ENCODE data around the gene ABCC4. TPM values are rescaled to one million over a fixed set of nuclear protein-coding genes. Genes with fewer than 3 reads are reported as not detected.

Gene ABCC4
- total RNA-seq, 1 donor from 2014 or later, result 7.5 TPM

- Mint-ChIP-seq H3K4me3 (ENCODE audit: low read depth) (no peak overlapping the region), H3K4me1 (ENCODE audit: low read depth) (peaks cover under 1% of the 10 kb centered on the region), H3K36me3 (ENCODE audit: insufficient read depth) (no peaks in the 10 kb centered on the region), H3K27ac (no peak overlapping the region), H3K9me3 (ENCODE audit: low read depth) (peaks cover 9% of the 10 kb centered on the region), H3K27me3 (peaks cover 6% of the 10 kb centered on the region)
- DNase-seq (ENCODE audit: low spot score, unreplicated experiment), result no peak
- no peak for TF ChIP-seq CTCF (IDR thresholded peaks at IDR 0.05; ENCODE audit: unreplicated experiment)
These were observed 322.7 kb downstream of the ABCC4 start for GRCh38 chr13:94978516-94978915.

- TF ChIP-seq CTCF (IDR thresholded peaks at IDR 0.05; ENCODE audit: unreplicated experiment), result no peak
- Mint-ChIP-seq H3K36me3 (ENCODE audit: insufficient read depth) (no peaks in the 10 kb centered on the region), H3K9me3 (ENCODE audit: low read depth) (peaks cover 9% of the 10 kb centered on the region), H3K27ac (no peak overlapping the region), H3K4me3 (ENCODE audit: low read depth) (no peak overlapping the region), H3K4me1 (ENCODE audit: low read depth) (peaks cover 4% of the 10 kb centered on the region), H3K27me3 (peaks cover 6% of the 10 kb centered on the region)
- no peak for DNase-seq (ENCODE audit: low spot score, unreplicated experiment)
These were observed 327.0 kb downstream of the ABCC4 start for GRCh38 chr13:94974015-94974951.

- H3K27ac Mint-ChIP-seq, result no peak overlapping the region
- peaks cover 8% of the 10 kb centered on the region for H3K9me3 Mint-ChIP-seq (ENCODE audit: low read depth)
- DNase-seq (ENCODE audit: low spot score, unreplicated experiment), result no peak
- no peaks in the 10 kb centered on the region for H3K36me3 Mint-ChIP-seq (ENCODE audit: insufficient read depth)
- no peak overlapping the region for H3K4me3 Mint-ChIP-seq (ENCODE audit: low read depth)
- peaks cover 6% of the 10 kb centered on the region for H3K27me3 Mint-ChIP-seq
- TF ChIP-seq CTCF (IDR thresholded peaks at IDR 0.05; ENCODE audit: unreplicated experiment), result no peak
- H3K4me1 Mint-ChIP-seq (ENCODE audit: low read depth), result peaks cover 9% of the 10 kb centered on the region
These were observed 329.0 kb downstream of the ABCC4 start for GRCh38 chr13:94972262-94972661.
